Measurements from ENCODE around the gene PSAP.

The PSAP gene

GRCh38 chr10:71868192-71868697, 17.2 kb upstream of the PSAP start:
- Histone ChIP-seq H3K79me2 (ENCODE audit: control insufficient read depth, insufficient read depth, low read length, poor library complexity) (no peaks in the 10 kb centered on the region), H3K23ac (ENCODE audit: low read length) (no peak overlapping the region), H2BK12ac (ENCODE audit: low read length) (no peak overlapping the region), H3K4me1 (ENCODE audit: control insufficient read depth in 1 of 2, insufficient read depth in 2 of 2, low read length in 2 of 2) (peaks cover 1 to 4% of the 10 kb centered on the region in 2 experiments), H2BK120ac (ENCODE audit: insufficient read depth, low read length, poor library complexity) (no peak overlapping the region), H3K4ac (ENCODE audit: low read depth, low read length) (no peak overlapping the region), H3K18ac (ENCODE audit: low read length) (no peak overlapping the region), H3K4me3 (ENCODE audit: low read depth, low read length) (no peak overlapping the region), H3K79me1 (ENCODE audit: low read length) (peaks cover 2% of the 10 kb centered on the region), H4K8ac (ENCODE audit: low read depth, low read length) (no peak overlapping the region), H2BK5ac (ENCODE audit: low read depth, low read length, poor library complexity) (no peak overlapping the region), H3K9ac (ENCODE audit: low read length) (no peak overlapping the region), H2AK5ac (ENCODE audit: low read length) (no peak overlapping the region), H4K91ac (ENCODE audit: low read depth, low read length) (no peak overlapping the region), H4K12ac (ENCODE audit: low read depth, low read length) (no peak overlapping the region), H3K27me3 (ENCODE audit: insufficient read depth, low read length) (no peaks in the 10 kb centered on the region), H3K27ac (ENCODE audit: low read depth, low read length) (no peak overlapping the region), H3K36me3 (ENCODE audit: control insufficient read depth in 1 of 2, insufficient read depth in 2 of 2, low read length in 2 of 2) (no peaks in the 10 kb centered on the region), H3K14ac (ENCODE audit: low read length) (no peak overlapping the region), H3K4me2 (ENCODE audit: low read length) (no peak overlapping the region), H3K9me3 (ENCODE audit: insufficient read depth, low read depth, low read length) (peaks cover 1% of the 10 kb centered on the region), H2AFZ (ENCODE audit: insufficient read depth, low read length, poor library complexity) (no peak overlapping the region)
- WGBS (ENCODE audit: extremely low coverage, insufficient coverage, insufficient read length): no CpG with 5 or more reads among the region's 5 CpGs
- peak; percentile 85 to 86 for DNase-seq

GRCh38 chr10:71865561-71866041, 14.6 kb upstream of the PSAP start:
- H3K4me1 ChIP-seq (ENCODE audit: control insufficient read depth in 1 of 2, insufficient read depth in 2 of 2, low read length in 2 of 2): peaks cover 12% of the 10 kb centered on the region in 2 experiments
- H3K9ac ChIP-seq (ENCODE audit: low read length): no peak overlapping the region
- WGBS (ENCODE audit: extremely low coverage, insufficient coverage, insufficient read length): no CpG with 5 or more reads among the region's 7 CpGs
- no peaks in the 10 kb centered on the region for H3K27me3 ChIP-seq (ENCODE audit: insufficient read depth, low read length)
- no peak overlapping the region for H4K12ac ChIP-seq (ENCODE audit: low read depth, low read length)
- H3K4me3 ChIP-seq (ENCODE audit: low read depth, low read length): no peak overlapping the region
- H3K23ac ChIP-seq (ENCODE audit: low read length): no peak overlapping the region
- H3K4ac ChIP-seq (ENCODE audit: low read depth, low read length): no peak overlapping the region
- H2BK12ac ChIP-seq (ENCODE audit: low read length): no peak overlapping the region
- no peaks in the 10 kb centered on the region for H3K36me3 ChIP-seq (ENCODE audit: control insufficient read depth in 1 of 2, insufficient read depth in 2 of 2, low read length in 2 of 2)
- H2AK5ac ChIP-seq (ENCODE audit: low read length): peak overlapping the region; percentile 24
- H3K9me3 ChIP-seq (ENCODE audit: insufficient read depth, low read depth, low read length): no peaks in the 10 kb centered on the region
- H3K14ac ChIP-seq (ENCODE audit: low read length): no peak overlapping the region
- H2AFZ ChIP-seq (ENCODE audit: insufficient read depth, low read length, poor library complexity): no peak overlapping the region
- no peak overlapping the region for H3K4me2 ChIP-seq (ENCODE audit: low read length)
- no peak overlapping the region for H3K27ac ChIP-seq (ENCODE audit: low read depth, low read length)
- H3K79me2 ChIP-seq (ENCODE audit: control insufficient read depth, insufficient read depth, low read length, poor library complexity): no peaks in the 10 kb centered on the region
- no peak overlapping the region for H3K18ac ChIP-seq (ENCODE audit: low read length)
- no peak overlapping the region for H4K91ac ChIP-seq (ENCODE audit: low read depth, low read length)
- no peak overlapping the region for H4K8ac ChIP-seq (ENCODE audit: low read depth, low read length)
- H2BK120ac ChIP-seq (ENCODE audit: insufficient read depth, low read length, poor library complexity): no peak overlapping the region
- H3K79me1 ChIP-seq (ENCODE audit: low read length): peaks cover 6% of the 10 kb centered on the region
- H2BK5ac ChIP-seq (ENCODE audit: low read depth, low read length, poor library complexity): no peak overlapping the region
- no peak for DNase-seq

GRCh38 chr10:71864911-71865361, 13.9 kb upstream of the PSAP start:
- Histone ChIP-seq H4K91ac (ENCODE audit: low read depth, low read length) (peak overlapping the region; percentile 8), H4K12ac (ENCODE audit: low read depth, low read length) (no peak overlapping the region), H3K9me3 (ENCODE audit: insufficient read depth, low read depth, low read length) (no peaks in the 10 kb centered on the region), H2BK5ac (ENCODE audit: low read depth, low read length, poor library complexity) (no peak overlapping the region), H4K8ac (ENCODE audit: low read depth, low read length) (no peak overlapping the region), H3K79me2 (ENCODE audit: control insufficient read depth, insufficient read depth, low read length, poor library complexity) (no peaks in the 10 kb centered on the region), H3K4me3 (ENCODE audit: low read depth, low read length) (no peak overlapping the region), H2BK120ac (ENCODE audit: insufficient read depth, low read length, poor library complexity) (no peak overlapping the region), H3K18ac (ENCODE audit: low read length) (no peak overlapping the region), H3K27ac (ENCODE audit: low read depth, low read length) (no peak overlapping the region), H3K79me1 (ENCODE audit: low read length) (peaks cover 10% of the 10 kb centered on the region), H3K4ac (ENCODE audit: low read depth, low read length) (no peak overlapping the region), H3K27me3 (ENCODE audit: insufficient read depth, low read length) (no peaks in the 10 kb centered on the region), H3K14ac (ENCODE audit: low read length) (no peak overlapping the region), H3K9ac (ENCODE audit: low read length) (no peak overlapping the region), H3K4me1 (ENCODE audit: control insufficient read depth in 1 of 2, insufficient read depth in 2 of 2, low read length in 2 of 2) (peaks cover 16% of the 10 kb centered on the region in 2 experiments), H2BK12ac (ENCODE audit: low read length) (no peak overlapping the region), H3K4me2 (ENCODE audit: low read length) (no peak overlapping the region), H3K23ac (ENCODE audit: low read length) (no peak overlapping the region), H2AK5ac (ENCODE audit: low read length) (no peak overlapping the region), H2AFZ (ENCODE audit: insufficient read depth, low read length, poor library complexity) (no peak overlapping the region), H3K36me3 (ENCODE audit: control insufficient read depth in 1 of 2, insufficient read depth in 2 of 2, low read length in 2 of 2) (no peaks in the 10 kb centered on the region)
- no peak for DNase-seq
- no CpG with 5 or more reads among the region's 5 CpGs for WGBS (ENCODE audit: extremely low coverage, insufficient coverage, insufficient read length)

- H2BK120ac ChIP-seq (ENCODE audit: insufficient read depth, low read length, poor library complexity): no peak overlapping the region
- no peak overlapping the region for H2AFZ ChIP-seq (ENCODE audit: insufficient read depth, low read length, poor library complexity)
- H3K79me2 ChIP-seq (ENCODE audit: control insufficient read depth, insufficient read depth, low read length, poor library complexity): no peaks in the 10 kb centered on the region
- no peak overlapping the region for H3K4me2 ChIP-seq (ENCODE audit: low read length)
- WGBS (ENCODE audit: extremely low coverage, insufficient coverage, insufficient read length): no CpG with 5 or more reads among the region's 6 CpGs
- no peak overlapping the region for H3K18ac ChIP-seq (ENCODE audit: low read length)
- H3K14ac ChIP-seq (ENCODE audit: low read length): no peak overlapping the region
- no peaks in the 10 kb centered on the region for H3K9me3 ChIP-seq (ENCODE audit: insufficient read depth, low read depth, low read length)
- H3K79me1 ChIP-seq (ENCODE audit: low read length): peaks cover 10% of the 10 kb centered on the region
- no peak overlapping the region for H3K27ac ChIP-seq (ENCODE audit: low read depth, low read length)
- H2BK12ac ChIP-seq (ENCODE audit: low read length): no peak overlapping the region
- H4K91ac ChIP-seq (ENCODE audit: low read depth, low read length): no peak overlapping the region
- H3K23ac ChIP-seq (ENCODE audit: low read length): no peak overlapping the region
- H2AK5ac ChIP-seq (ENCODE audit: low read length): peak overlapping the region; percentile 7
- peaks cover 16% of the 10 kb centered on the region in 2 experiments for H3K4me1 ChIP-seq (ENCODE audit: control insufficient read depth in 1 of 2, insufficient read depth in 2 of 2, low read length in 2 of 2)
- H4K12ac ChIP-seq (ENCODE audit: low read depth, low read length): no peak overlapping the region
- no peak overlapping the region for H4K8ac ChIP-seq (ENCODE audit: low read depth, low read length)
- H3K9ac ChIP-seq (ENCODE audit: low read length): no peak overlapping the region
- peak; percentile 70 to 75 for DNase-seq
- no peak overlapping the region for H3K4me3 ChIP-seq (ENCODE audit: low read depth, low read length)
- H3K27me3 ChIP-seq (ENCODE audit: insufficient read depth, low read length): no peaks in the 10 kb centered on the region
- H3K36me3 ChIP-seq (ENCODE audit: control insufficient read depth in 1 of 2, insufficient read depth in 2 of 2, low read length in 2 of 2): no peaks in the 10 kb centered on the region
- H2BK5ac ChIP-seq (ENCODE audit: low read depth, low read length, poor library complexity): no peak overlapping the region
- no peak overlapping the region for H3K4ac ChIP-seq (ENCODE audit: low read depth, low read length)
Measured at GRCh38 chr10:71863203-71863602, 12.2 kb upstream of the PSAP start.
